Mucosa of stomach (tissue), 1 donor: Measurements from ENCODE around the gene TSPAN18.

Experiments used
- H3K27me3 ChIP-seq: one replicate; pipeline ENCODE4 v1.7.0; 2013; ENCODE audit warnings: mild to moderate bottlenecking, low read length; ENCODE audit not compliant: control insufficient read depth, insufficient read depth
- H3K36me3 ChIP-seq: one replicate; pipeline ENCODE4 v1.7.0; 2013; ENCODE audit warnings: low read length; ENCODE audit not compliant: control insufficient read depth, insufficient read depth
- H3K4me1 ChIP-seq: one replicate; pipeline ENCODE4 v1.7.0; 2013; ENCODE audit warnings: mild to moderate bottlenecking, low read length; ENCODE audit not compliant: control insufficient read depth, insufficient read depth
- H3K4me3 ChIP-seq: one replicate; pipeline ENCODE4 v1.7.0; 2013; ENCODE audit warnings: low read length
- H3K9ac ChIP-seq: one replicate; pipeline ENCODE4 v1.7.0; 2013; ENCODE audit warnings: mild to moderate bottlenecking, low read length, moderate library complexity
- H3K9me3 ChIP-seq: one replicate; pipeline ENCODE4 v1.7.0; 2013; ENCODE audit warnings: mild to moderate bottlenecking, low read length, moderate library complexity; ENCODE audit not compliant: control insufficient read depth
- donor health status: Pancreatic carcinoma.

TSPAN18 gene

GRCh38 chr11:44698252-44698912 is 28.4 kb upstream of the TSPAN18 start:
- H3K9me3 ChIP-seq: no peaks in the 10 kb centered on the region
- peaks cover 10% of the 10 kb centered on the region for H3K27me3 ChIP-seq
- H3K9ac ChIP-seq: no peak overlapping the region
- H3K4me3 ChIP-seq: no peak overlapping the region
- no peaks in the 10 kb centered on the region for H3K4me1 ChIP-seq
- H3K36me3 ChIP-seq: no peaks in the 10 kb centered on the region

DNA sequence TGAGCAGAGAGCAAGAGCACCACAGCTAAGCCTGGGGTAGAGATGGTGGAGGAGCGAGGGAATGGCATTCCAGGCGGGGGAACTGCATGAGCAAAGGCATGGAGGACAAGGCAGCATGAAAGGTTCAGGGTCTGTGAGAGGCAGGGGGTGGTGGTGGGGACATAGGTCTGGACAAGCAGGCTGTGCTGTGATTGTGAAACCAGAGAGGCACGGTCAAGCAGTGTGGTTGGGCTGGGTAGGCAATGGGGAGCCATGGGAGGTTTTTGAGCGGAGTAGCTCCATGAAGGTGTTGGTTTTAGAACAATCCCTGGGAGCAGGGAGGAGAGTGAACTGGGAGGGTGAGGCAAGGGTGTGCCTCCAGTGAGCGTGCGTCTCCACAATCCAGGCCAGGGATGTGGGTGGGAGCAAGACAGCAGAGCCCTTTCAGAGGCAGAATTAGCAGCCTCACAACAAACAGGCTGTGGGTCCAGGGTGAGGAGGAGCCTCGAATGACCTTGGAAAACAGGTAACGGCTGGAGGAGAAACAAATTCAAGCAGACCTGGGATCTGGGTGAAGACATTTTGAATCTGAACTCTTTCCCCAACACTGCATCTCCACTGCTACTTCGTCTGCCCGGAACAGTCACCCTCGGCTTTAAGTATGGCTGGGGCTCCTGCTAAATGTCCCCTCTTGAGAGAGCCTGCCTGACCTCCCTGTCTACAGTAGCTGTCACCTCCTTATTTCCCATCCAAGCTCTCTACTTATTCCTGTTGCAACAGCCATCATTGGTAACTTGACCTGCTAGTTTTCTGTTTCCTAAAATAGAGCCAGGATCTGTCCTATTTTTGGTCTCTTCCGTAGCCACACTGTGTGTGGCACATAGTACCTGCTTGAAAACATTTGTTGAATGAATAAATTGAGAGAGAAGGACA is 27.0 kb upstream of the TSPAN18 start:
- no peak overlapping the region for H3K4me3 ChIP-seq
- no peaks in the 10 kb centered on the region for H3K4me1 ChIP-seq
- H3K9me3 ChIP-seq: no peaks in the 10 kb centered on the region
- peaks cover 10% of the 10 kb centered on the region for H3K27me3 ChIP-seq
- H3K9ac ChIP-seq: no peak overlapping the region
- no peaks in the 10 kb centered on the region for H3K36me3 ChIP-seq

DNA sequence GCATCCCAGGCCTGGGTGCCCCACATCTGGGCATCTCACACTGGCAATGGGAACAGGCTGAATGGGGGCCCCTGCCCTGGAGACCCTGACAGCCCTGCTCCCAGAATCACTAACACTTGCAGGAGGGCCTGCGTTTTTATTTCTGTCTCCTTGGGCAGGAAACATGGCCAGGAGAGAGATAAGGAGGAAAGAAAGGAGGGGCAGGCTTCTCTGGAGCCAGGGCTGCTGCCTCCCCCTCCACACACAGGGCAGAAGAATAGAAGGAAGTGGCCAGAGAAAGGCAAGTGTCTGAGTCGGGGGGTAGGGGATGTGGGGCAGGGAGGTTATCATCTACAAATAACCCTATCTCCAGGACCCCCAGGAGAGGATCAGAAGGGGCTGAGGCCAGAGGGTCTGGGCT is 25.5 kb upstream of the TSPAN18 start:
- H3K4me1 ChIP-seq: no peaks in the 10 kb centered on the region
- no peaks in the 10 kb centered on the region for H3K9me3 ChIP-seq
- H3K4me3 ChIP-seq: no peak overlapping the region
- H3K9ac ChIP-seq: no peak overlapping the region
- H3K36me3 ChIP-seq: no peaks in the 10 kb centered on the region
- H3K27me3 ChIP-seq: peaks cover 10% of the 10 kb centered on the region

DNA sequence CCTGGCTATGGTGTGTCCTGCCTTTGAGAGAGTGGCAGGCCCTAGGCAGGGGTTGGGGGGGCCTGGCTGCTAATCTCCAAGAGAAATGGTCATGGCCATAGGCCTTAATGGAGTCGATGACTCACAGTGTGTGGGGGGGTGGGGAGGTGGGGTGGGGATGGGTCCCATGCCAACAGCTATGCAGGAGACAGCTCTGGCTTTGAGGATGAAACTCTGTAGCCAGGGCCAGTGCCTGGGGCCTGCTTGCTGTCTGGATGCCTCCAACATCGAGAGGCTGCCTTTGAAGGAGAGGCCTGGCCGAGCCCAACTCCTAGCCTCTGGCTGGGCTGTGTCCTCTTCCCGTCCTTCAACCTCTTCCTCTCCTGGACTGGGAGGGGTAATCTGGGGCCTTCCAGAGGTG is 23.9 kb upstream of the TSPAN18 start:
- no peak overlapping the region for H3K4me3 ChIP-seq
- H3K9ac ChIP-seq: no peak overlapping the region
- no peaks in the 10 kb centered on the region for H3K4me1 ChIP-seq
- no peaks in the 10 kb centered on the region for H3K36me3 ChIP-seq
- H3K9me3 ChIP-seq: no peaks in the 10 kb centered on the region
- peaks cover 10% of the 10 kb centered on the region for H3K27me3 ChIP-seq

- H3K27me3 ChIP-seq: no peaks in the 10 kb centered on the region
- no peaks in the 10 kb centered on the region for H3K4me1 ChIP-seq
- H3K36me3 ChIP-seq: no peaks in the 10 kb centered on the region
- no peak overlapping the region for H3K9ac ChIP-seq
- H3K9me3 ChIP-seq: no peaks in the 10 kb centered on the region
- H3K4me3 ChIP-seq: no peak overlapping the region
Measured at GRCh38 chr11:44707094-44707493, 19.7 kb upstream of the TSPAN18 start.

- H3K9ac ChIP-seq: no peak overlapping the region
- no peak overlapping the region for H3K4me3 ChIP-seq
- H3K36me3 ChIP-seq: no peaks in the 10 kb centered on the region
- no peaks in the 10 kb centered on the region for H3K27me3 ChIP-seq
- no peaks in the 10 kb centered on the region for H3K4me1 ChIP-seq
- no peaks in the 10 kb centered on the region for H3K9me3 ChIP-seq
Measured at GRCh38 chr11:44708009-44708408, 18.8 kb upstream of the TSPAN18 start.

DNA sequence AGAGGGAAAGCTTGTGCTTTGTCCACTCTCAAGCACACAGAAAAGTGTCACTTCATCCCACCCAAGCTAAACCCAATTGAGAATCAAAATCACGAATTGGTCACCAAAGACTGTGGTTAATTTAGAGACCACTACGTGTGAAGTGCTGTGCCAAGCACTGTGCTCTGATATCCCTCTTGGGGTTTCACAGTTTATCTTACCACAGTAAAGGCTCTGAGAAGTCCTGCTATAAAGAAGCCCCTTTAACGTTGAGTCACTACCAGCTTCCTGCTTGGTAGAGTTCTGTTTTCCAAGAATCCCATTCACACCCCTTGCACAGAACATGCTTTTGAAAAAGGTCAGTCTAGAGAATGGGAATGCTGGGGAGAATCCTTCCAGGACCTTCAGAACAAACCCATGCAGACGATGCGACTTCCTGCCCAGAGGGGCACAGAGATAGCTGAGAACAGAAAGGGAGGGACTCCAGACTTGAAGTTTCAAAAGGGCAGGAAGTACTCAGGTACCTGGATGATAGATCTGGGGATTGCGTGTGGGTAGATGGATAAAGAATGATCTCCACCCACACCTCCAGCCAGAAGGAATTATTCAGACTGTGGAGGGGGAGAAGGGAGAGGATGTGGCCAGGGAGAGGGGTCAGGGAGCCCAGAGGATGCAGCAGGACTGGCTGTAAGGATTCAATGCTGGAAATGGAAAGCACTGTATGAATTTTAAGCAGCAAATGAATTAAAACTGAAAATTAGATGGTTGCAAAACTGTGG is 18.1 kb upstream of the TSPAN18 start:
- no peak overlapping the region for H3K4me3 ChIP-seq
- H3K9me3 ChIP-seq: no peaks in the 10 kb centered on the region
- H3K4me1 ChIP-seq: no peaks in the 10 kb centered on the region
- H3K36me3 ChIP-seq: no peaks in the 10 kb centered on the region
- H3K9ac ChIP-seq: no peak overlapping the region
- H3K27me3 ChIP-seq: no peaks in the 10 kb centered on the region

GRCh38 chr11:44709281-44709562 is 17.5 kb upstream of the TSPAN18 start:
- no peak overlapping the region for H3K9ac ChIP-seq
- H3K36me3 ChIP-seq: no peaks in the 10 kb centered on the region
- no peaks in the 10 kb centered on the region for H3K9me3 ChIP-seq
- no peaks in the 10 kb centered on the region for H3K27me3 ChIP-seq
- H3K4me1 ChIP-seq: no peaks in the 10 kb centered on the region
- no peak overlapping the region for H3K4me3 ChIP-seq

- Histone ChIP-seq H3K9ac (no peak overlapping the region), H3K4me1 (no peaks in the 10 kb centered on the region), H3K27me3 (no peaks in the 10 kb centered on the region), H3K36me3 (no peaks in the 10 kb centered on the region), H3K9me3 (no peaks in the 10 kb centered on the region), H3K4me3 (no peak overlapping the region)
Measured at GRCh38 chr11:44709966-44710365, 16.8 kb upstream of the TSPAN18 start.

DNA sequence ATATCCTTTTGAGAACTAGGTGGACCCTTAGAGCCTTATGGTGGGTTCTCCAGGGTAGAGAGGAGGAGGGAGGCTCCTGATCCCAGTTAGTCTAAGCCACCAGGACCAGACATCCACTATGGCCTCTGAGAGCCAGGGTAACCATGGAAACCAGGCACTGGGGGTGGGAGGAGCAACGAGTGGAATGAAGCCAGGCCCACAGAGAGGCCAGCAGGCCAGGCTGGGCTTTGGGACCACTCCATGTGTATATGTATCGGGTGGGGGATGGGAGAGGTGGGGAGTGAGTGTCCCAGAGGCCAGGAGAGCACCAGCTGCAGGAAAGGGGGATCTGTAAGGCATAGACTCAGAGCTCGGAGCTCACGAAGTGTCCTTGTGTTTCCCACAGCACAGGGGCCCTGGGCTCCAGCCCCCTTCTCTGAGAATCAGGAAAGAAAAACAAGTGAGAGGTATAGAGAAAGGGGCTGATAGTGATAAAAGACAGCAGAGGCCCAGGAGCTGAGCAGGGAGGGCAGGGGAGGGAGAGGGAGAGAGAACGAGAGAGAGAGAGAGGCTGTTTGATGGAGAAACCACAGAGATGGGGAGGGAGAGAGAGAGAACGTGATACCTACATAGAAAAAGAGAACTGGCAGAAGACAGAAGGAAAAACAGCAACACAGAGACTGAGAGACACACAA is 15.5 kb upstream of the TSPAN18 start:
- Histone ChIP-seq H3K9ac (no peak overlapping the region), H3K4me3 (no peak overlapping the region), H3K36me3 (no peaks in the 10 kb centered on the region), H3K9me3 (no peaks in the 10 kb centered on the region), H3K27me3 (no peaks in the 10 kb centered on the region), H3K4me1 (no peaks in the 10 kb centered on the region)

- Histone ChIP-seq H3K9me3 (no peaks in the 10 kb centered on the region), H3K36me3 (no peaks in the 10 kb centered on the region), H3K4me3 (no peak overlapping the region), H3K27me3 (no peaks in the 10 kb centered on the region), H3K4me1 (no peaks in the 10 kb centered on the region), H3K9ac (no peak overlapping the region)
Measured at GRCh38 chr11:44711787-44712608, 14.8 kb upstream of the TSPAN18 start.
